NB4 (cell line): ENCODE measurements around the gene HCFC1.

Source experiments
- DNase-seq: peaks from one replicate; pipeline ENCODE4 v3.0.0; 2010; ENCODE audit warnings: low read depth
- H3K4me3 ChIP-seq: one replicate; pipeline ENCODE4 v1.5.1; 2011; ENCODE audit warnings: mild to moderate bottlenecking, low read depth, low read length, moderate library complexity
- MYC ChIP-seq: IDR thresholded peaks from 2 replicates; pipeline ENCODE4 v1.6.1; 2011; ENCODE audit warnings: low read depth, low read length
- POLR2A ChIP-seq: IDR thresholded peaks from 2 replicates; pipeline ENCODE4 v1.6.1; 2011; ENCODE audit warnings: mild to moderate bottlenecking; ENCODE audit not compliant: insufficient read length; ENCODE audit errors: extremely low read depth
- TF ChIP-seq, protein P1 (sequence below): IDR thresholded peaks from 2 replicates; pipeline ENCODE4 v1.6.1; 2011; ENCODE audit warnings: low read depth, low read length
- TF ChIP-seq, protein P2 (sequence below): IDR thresholded peaks from one replicate; pipeline ENCODE4 v1.5.1; 2012; ENCODE audit warnings: low read depth, low read length

HCFC1 gene

DNA sequence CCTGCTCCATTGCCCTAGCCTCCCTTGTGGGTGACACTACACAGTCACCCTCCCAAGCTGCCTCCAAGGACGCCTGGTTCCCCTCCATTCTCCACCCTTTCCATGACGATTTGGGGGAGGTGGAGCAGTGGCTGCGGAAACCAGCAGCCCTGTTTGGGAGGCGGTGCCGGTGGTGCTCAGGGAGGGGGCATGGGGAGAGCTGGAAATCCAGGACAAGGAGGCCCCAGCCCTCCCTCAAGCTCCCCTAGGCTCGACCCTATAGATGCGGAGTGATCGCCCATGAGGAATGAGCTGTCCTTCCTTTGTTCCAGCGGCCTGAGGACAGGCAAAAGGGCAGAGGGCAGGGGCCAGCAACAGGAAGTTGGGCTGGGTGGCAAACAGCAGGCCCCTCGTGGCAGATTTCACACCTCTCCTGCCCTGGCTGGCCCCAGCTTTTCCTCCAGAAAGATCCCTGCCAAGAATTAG, 23.6 kb downstream of the HCFC1 start:
- no peak for DNase-seq
- TF ChIP-seq, protein P1, sequence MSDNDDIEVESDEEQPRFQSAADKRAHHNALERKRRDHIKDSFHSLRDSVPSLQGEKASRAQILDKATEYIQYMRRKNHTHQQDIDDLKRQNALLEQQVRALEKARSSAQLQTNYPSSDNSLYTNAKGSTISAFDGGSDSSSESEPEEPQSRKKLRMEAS, result no peak

DNA sequence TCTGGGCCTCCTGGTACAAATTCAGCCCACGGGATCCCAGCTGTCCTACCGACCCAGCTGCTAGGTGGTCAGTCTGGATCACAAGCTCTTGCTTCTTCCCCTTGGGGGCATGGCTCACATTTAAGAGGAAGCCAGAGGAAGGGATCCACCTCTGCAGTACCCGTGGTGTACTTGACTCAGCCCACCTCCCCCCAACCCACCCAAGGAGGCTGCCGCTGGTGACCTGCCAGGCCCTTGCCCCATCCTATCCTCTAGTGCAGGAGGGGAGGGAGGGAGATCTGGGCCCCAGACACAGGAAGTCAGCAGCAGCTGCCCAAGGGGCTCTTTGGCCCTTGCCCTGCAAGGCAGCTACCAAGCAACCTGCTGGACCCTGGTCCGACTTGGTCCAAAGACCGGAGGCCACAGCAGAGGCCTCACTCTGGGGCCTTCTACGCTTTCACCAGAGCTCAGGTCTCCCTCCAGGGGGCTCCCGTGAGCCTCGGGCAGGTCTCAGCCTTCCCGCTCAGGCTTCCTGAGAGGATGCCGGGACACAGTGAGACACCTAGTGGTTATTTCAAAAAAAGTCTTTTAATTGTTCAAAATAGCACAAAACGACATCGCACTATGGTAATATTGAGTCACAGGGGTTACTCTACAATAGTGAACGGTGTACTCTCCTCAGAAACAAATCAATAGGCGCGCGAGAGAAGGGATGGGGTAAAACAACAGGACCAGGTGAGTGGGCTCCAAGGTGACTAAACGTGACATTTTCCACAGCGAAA, 24.4 kb downstream of the HCFC1 start:
- DNase-seq, result peak; percentile 81
- no peak overlapping the region for H3K4me3 ChIP-seq
- TF ChIP-seq POLR2A (no peak), MYC (no peak)
- TF ChIP-seq, protein P2, sequence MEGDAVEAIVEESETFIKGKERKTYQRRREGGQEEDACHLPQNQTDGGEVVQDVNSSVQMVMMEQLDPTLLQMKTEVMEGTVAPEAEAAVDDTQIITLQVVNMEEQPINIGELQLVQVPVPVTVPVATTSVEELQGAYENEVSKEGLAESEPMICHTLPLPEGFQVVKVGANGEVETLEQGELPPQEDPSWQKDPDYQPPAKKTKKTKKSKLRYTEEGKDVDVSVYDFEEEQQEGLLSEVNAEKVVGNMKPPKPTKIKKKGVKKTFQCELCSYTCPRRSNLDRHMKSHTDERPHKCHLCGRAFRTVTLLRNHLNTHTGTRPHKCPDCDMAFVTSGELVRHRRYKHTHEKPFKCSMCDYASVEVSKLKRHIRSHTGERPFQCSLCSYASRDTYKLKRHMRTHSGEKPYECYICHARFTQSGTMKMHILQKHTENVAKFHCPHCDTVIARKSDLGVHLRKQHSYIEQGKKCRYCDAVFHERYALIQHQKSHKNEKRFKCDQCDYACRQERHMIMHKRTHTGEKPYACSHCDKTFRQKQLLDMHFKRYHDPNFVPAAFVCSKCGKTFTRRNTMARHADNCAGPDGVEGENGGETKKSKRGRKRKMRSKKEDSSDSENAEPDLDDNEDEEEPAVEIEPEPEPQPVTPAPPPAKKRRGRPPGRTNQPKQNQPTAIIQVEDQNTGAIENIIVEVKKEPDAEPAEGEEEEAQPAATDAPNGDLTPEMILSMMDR, result peak; percentile 80
- TF ChIP-seq, protein P1, result no peak

More for the DNA sequence above, 23.6 kb downstream of the HCFC1 start:
- no peak overlapping the region for H3K4me3 ChIP-seq

DNA sequence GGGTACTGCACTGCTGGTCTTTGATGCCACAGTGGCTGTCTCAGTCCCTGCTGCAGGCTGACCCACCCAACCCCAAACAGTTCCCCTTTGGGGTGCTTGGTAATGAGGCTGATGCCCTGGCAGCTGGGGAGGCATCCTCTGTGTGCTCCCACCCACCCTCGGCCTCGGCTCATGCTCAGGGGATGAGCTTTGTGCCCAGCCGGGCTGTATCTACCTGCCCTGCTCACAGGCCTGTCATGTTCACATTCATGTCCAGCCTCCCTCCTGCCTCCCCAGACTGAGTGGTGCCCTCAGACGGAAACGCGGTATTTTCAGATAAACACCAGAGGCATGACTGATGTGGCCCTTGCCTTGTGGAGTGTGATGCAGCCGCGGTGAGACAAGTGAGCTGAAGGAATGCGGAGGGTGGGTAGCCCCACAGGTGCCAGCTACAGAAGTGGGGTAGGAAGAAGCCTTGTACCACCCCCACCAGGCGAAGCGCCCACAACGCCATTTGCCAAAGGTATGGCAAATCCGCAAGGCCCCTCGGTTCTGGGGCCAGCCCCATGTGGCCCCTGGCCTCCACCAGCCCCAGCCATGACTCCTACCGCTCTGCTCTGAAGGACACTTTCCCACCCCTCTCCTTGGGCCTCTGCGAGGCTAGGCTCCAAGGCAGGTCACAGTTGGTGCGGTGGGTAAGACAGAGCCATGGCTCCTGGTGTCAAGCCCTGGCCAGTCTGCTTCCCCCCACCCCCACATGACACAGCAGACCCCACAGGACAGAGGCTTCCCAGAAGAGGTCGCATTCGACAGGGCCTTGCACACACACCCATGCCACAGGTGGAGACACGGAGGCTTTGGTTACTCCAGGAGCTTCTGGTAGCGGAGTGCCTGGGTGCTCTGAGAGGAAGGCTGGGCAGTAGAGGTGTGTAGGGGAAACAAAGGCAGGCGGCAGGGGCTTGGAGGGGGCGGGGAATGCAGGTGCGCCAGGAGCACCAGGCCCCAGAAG, 25.4 kb downstream of the HCFC1 start:
- H3K4me3 ChIP-seq, result no peak overlapping the region
- DNase-seq, result no peak
- TF ChIP-seq POLR2A (no peak), MYC (no peak)
- TF ChIP-seq, protein P2, result no peak
- TF ChIP-seq, protein P1, result no peak

DNA sequence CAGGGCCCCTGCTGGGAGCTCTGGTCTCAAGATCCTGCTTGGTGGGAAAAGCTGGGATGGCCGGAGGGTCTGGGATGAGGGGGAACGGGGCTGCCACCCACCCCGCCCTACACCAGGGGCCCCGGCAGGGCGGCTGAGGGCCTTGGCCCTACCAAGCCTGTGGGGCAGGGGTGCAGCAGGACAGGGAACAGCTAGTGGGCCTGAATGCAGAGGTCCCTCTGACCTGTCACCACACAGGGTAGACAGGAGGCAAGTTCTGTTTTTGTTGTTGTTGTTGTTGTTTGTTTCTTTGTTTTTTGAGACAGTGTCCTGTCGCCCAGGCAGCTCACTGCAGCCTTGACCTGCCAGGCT, 26.8 kb downstream of the HCFC1 start:
- H3K4me3 ChIP-seq, result no peak overlapping the region
- DNase-seq, result no peak
- TF ChIP-seq MYC (no peak), POLR2A (no peak)
- TF ChIP-seq, protein P2, result no peak
- TF ChIP-seq, protein P1, result no peak

DNA sequence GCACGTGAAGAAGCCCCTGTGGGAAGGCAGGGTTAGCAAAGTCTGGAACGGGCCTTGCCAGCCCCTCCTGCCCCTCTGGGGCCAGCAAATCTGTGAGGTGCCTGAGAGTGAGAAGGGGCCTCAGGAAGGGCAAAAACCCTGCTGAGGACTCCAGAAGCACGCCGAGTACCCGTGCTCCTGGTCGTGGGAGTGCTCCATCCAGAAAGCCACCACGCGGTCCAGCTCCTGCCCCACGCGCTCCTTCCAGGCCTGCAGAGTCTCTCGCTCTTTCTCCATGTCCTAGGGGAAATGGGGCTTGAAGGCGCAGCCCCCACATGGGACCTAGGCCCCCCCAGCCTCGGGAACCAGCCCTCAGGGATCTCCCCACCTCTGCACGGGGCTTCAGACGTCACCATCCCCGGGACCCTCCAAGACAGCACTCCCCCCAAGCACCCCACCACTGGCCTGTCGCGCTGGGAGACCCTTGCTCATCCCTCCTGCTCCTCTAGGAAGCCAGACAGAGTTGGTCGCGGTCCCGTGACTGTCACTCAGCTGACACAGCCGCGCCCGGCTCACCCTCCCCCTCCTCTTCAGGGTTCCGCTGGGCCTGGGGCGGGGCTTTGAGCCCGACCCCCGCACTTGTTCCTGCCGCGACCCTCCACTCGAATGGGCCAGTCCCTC, 27.3 kb downstream of the HCFC1 start, which contains the start of gene RENBP:
Gene RENBP, minus strand, starts transcription at position 504 of the 660 bp plus-strand sequence. Its CDS starts 33 bp downstream, at position 471.
- no peak for DNase-seq
- TF ChIP-seq, protein P1, result no peak
- TF ChIP-seq POLR2A (no peak), MYC (no peak)
- TF ChIP-seq, protein P2, result no peak
- H3K4me3 ChIP-seq, result no peak within 1 kb of the TSS
